H1 (cell line): ENCODE data around the gene STK33. TPM values are rescaled to one million over a fixed set of nuclear protein-coding genes. Genes with fewer than 3 reads are reported as not detected.

Experiments
- CTCF ChIA-PET: fragments of 300-600 bp; sonication (Branson Sonifier 250); formaldehyde crosslinking; loops from one replicate; lab custom pipeline; 2021; ENCODE audit not compliant: partially characterized antibody; lab: Charles Lee
- POLR2A ChIA-PET: fragments of 300-600 bp; sonication (Branson Sonifier 250); formaldehyde crosslinking; loops from one replicate; lab custom pipeline; 2021; ENCODE audit warnings: inconsistent platforms; ENCODE audit not compliant: partially characterized antibody; lab: Charles Lee
- DNase-seq, 2 experiments: peaks; one replicate each; pipeline versions ENCODE4 v3.0.0 to v3.0.0-alpha.2; 2010 to 2022; ENCODE audit warnings: low spot score in 2 of 2, low read depth in 1 of 2, mixed read lengths in 1 of 2
- FAIRE-seq: peaks from 2 replicates; lab custom pipeline; 2011; peaks lifted over from hg19 to GRCh38; lab: Jason Lieb, UNC
- H2AFZ ChIP-seq: 2 replicates; pipeline ENCODE4 v1.8.1; 2012; ENCODE audit warnings: low read length, inconsistent platforms
- H2AK5ac ChIP-seq: 2 replicates; pipeline ENCODE4 v1.6.1; 2013; ENCODE audit warnings: low read depth, low read length
- H2BK120ac ChIP-seq: replicated peaks from 2 replicates; pipeline ENCODE3; 2013; ENCODE audit warnings: low read depth, low read length, inconsistent platforms
- H2BK12ac ChIP-seq: 2 replicates; pipeline ENCODE4 v1.6.1; 2013; ENCODE audit warnings: low read depth, low read length
- H2BK15ac ChIP-seq: 2 replicates; pipeline ENCODE4 v1.6.1; 2013; ENCODE audit warnings: low read length
- H2BK20ac ChIP-seq: 2 replicates; pipeline ENCODE4 v1.6.1; 2013; ENCODE audit warnings: low read length
- H2BK5ac ChIP-seq: 2 replicates; pipeline ENCODE4 v1.6.1; 2013; ENCODE audit warnings: low read depth, low read length
- H3K14ac ChIP-seq: 2 replicates; pipeline ENCODE4 v1.6.1; 2013; ENCODE audit warnings: inconsistent platforms; ENCODE audit not compliant: insufficient read length
- H3K18ac ChIP-seq: 2 replicates; pipeline ENCODE4 v1.6.1; 2013; ENCODE audit warnings: low read length; ENCODE audit errors: extremely low read depth
- H3K23ac ChIP-seq: 2 replicates; pipeline ENCODE4 v1.6.1; 2013; ENCODE audit warnings: inconsistent platforms; ENCODE audit not compliant: insufficient read length
- H3K23me2 ChIP-seq: 2 replicates; pipeline ENCODE4 v1.6.1; 2013; ENCODE audit warnings: low read depth, low read length
- H3K27ac ChIP-seq: 2 replicates; pipeline ENCODE4 v1.6.1; 2011; ENCODE audit warnings: low read depth, low read length, inconsistent platforms
- H3K27me3 ChIP-seq, 4 experiments: replicated peaks in 1 of 4; 1 replicate in 1 of 4; 2 replicates in 3 of 4; pipeline versions ENCODE4 v1.6.1 to v1.8.1; 2011 to 2013; ENCODE audit warnings: low read length in 3 of 4, mild to moderate bottlenecking in 3 of 4, inconsistent platforms in 2 of 4, mixed read lengths in 2 of 4, moderate library complexity in 1 of 4; ENCODE audit not compliant: control insufficient read depth in 3 of 4, insufficient read depth in 3 of 4; ENCODE audit errors: extremely low read depth in 1 of 4
- H3K36me3 ChIP-seq, 4 experiments: 2 replicates each; pipeline versions ENCODE4 v1.6.1 to v1.8.1; 2011 to 2013; ENCODE audit warnings: mild to moderate bottlenecking in 4 of 4, low read length in 3 of 4, moderate library complexity in 2 of 4, control low read depth in 1 of 4, inconsistent platforms in 1 of 4; ENCODE audit not compliant: insufficient read depth in 4 of 4, control insufficient read depth in 2 of 4
- H3K4ac ChIP-seq: replicated peaks from 2 replicates; pipeline ENCODE3; 2013; ENCODE audit warnings: low read length, low read depth, mixed read lengths, inconsistent platforms; ENCODE audit not compliant: insufficient read length
- H3K4me1 ChIP-seq, 4 experiments: replicated peaks in 1 of 4; 1 replicate in 1 of 4; 2 replicates in 3 of 4; pipeline versions ENCODE4 v1.6.1 to v1.8.1; 2011 to 2013; ENCODE audit warnings: low read length in 3 of 4, inconsistent platforms in 2 of 4, mixed read lengths in 1 of 4; ENCODE audit not compliant: insufficient read depth in 4 of 4, control insufficient read depth in 3 of 4
- H3K4me2 ChIP-seq, 2 experiments: 2 replicates each; pipeline versions ENCODE4 v1.6.1 to v1.8.1; 2011 to 2013; ENCODE audit warnings: low read depth in 2 of 2, low read length in 2 of 2, control low read depth in 1 of 2, inconsistent platforms in 1 of 2, mild to moderate bottlenecking in 1 of 2; ENCODE audit not compliant: insufficient read depth in 1 of 2
- H3K4me3 ChIP-seq, 4 experiments: fragments of 200-600, 300-600 bp in 1 of 4; sonication (generic), shearing (Covaris generic), sonication (Bioruptor Twin) in 1 of 4; 2 replicates each; pipeline versions ENCODE4 v1.5.1 to v1.8.1; 2011 to 2016; ENCODE audit warnings: low read length in 4 of 4, low read depth in 3 of 4, control low read depth in 2 of 4, inconsistent platforms in 2 of 4, mild to moderate bottlenecking in 2 of 4, mixed read lengths in 1 of 4, moderate library complexity in 1 of 4; ENCODE audit not compliant: insufficient read depth in 2 of 4; ENCODE audit errors: extremely low read depth in 1 of 4
- H3K56ac ChIP-seq: replicated peaks from 2 replicates; pipeline ENCODE3; 2013; ENCODE audit warnings: low read depth, mild to moderate bottlenecking, mixed read lengths, low read length, inconsistent platforms; ENCODE audit not compliant: insufficient read length
- H3K79me1 ChIP-seq: 2 replicates; pipeline ENCODE4 v1.6.1; 2013; ENCODE audit warnings: low read depth, low read length, control low read depth
- H3K79me2 ChIP-seq, 2 experiments: 2 replicates each; pipeline versions ENCODE4 v1.6.1 to v1.8.1; 2012 to 2013; ENCODE audit warnings: low read length in 2 of 2, mild to moderate bottlenecking in 2 of 2, inconsistent platforms in 1 of 2; ENCODE audit not compliant: insufficient read depth in 2 of 2, control insufficient read depth in 1 of 2
- H3K9ac ChIP-seq, 4 experiments: replicated peaks in 1 of 4; 1 replicate in 1 of 4; 2 replicates in 3 of 4; pipeline versions ENCODE4 v1.6.1 to v1.8.1; 2011 to 2013; ENCODE audit warnings: low read depth in 3 of 4, low read length in 3 of 4, control low read depth in 2 of 4, mild to moderate bottlenecking in 2 of 4, moderate library complexity in 2 of 4, inconsistent platforms in 1 of 4; ENCODE audit errors: extremely low read depth in 1 of 4
- H3K9me3 ChIP-seq, 2 experiments: 2 replicates each; pipeline versions ENCODE4 v1.6.1 to v1.8.1; 2012 to 2013; ENCODE audit warnings: mild to moderate bottlenecking in 2 of 2, moderate library complexity in 2 of 2, control low read depth in 1 of 2, inconsistent platforms in 1 of 2, low read depth in 1 of 2, low read length in 1 of 2, mixed read lengths in 1 of 2; ENCODE audit not compliant: insufficient read depth in 2 of 2
- H4K20me1 ChIP-seq, 2 experiments: replicated peaks in 1 of 2; 2 replicates each; pipeline versions ENCODE3 to v1.8.1; 2011 to 2013; ENCODE audit warnings: inconsistent platforms in 2 of 2, low read length in 2 of 2, mild to moderate bottlenecking in 1 of 2; ENCODE audit not compliant: insufficient read depth in 2 of 2, control insufficient read depth in 1 of 2
- H4K5ac ChIP-seq: 2 replicates; pipeline ENCODE4 v1.6.1; 2013; ENCODE audit warnings: low read length, low read depth, mixed read lengths, inconsistent platforms; ENCODE audit not compliant: insufficient read length
- H4K8ac ChIP-seq: 2 replicates; pipeline ENCODE4 v1.8.0; 2013; ENCODE audit warnings: mild to moderate bottlenecking, moderate library complexity, low read length, inconsistent platforms; ENCODE audit not compliant: insufficient read depth; ENCODE audit errors: extremely low read depth
- H4K91ac ChIP-seq: replicated peaks from 2 replicates; pipeline ENCODE3; 2013; ENCODE audit warnings: low read length, mixed read lengths, inconsistent platforms; ENCODE audit not compliant: insufficient read length
- WGBS, 2 experiments: shearing (Covaris generic) in 1 of 2; methylation state at CpG; one replicate each; pipeline versions ENCODE4 v1.1.6 to v1.1.7; 2013 to 2015; ENCODE audit warnings: low lambda C conversion rate in 2 of 2, mixed read lengths in 2 of 2, inconsistent platforms in 1 of 2, low coverage in 1 of 2, missing lambda C conversion rate in 1 of 2; ENCODE audit not compliant: insufficient replicate concordance in 2 of 2, insufficient coverage in 1 of 2, insufficient read length in 1 of 2; ENCODE audit errors: extremely low coverage in 1 of 2, missing lambda C conversion rate in 1 of 2; 5-methylcytosine and 5-hydroxymethylcytosine counted together
- polyA plus RNA-seq, 7 experiments: library from polyadenylated mRNA; depleted of rRNA in 3 of 7; stranded (reverse) in 5 of 7; unstranded in 2 of 7; fragments of >200 nt in 5 of 7; fragments of 200-250 nt in 2 of 7; gene quantifications; 1 replicate in 5 of 7; 2 replicates in 1 of 7; 4 replicates in 1 of 7; pipeline versions ENCODE4 v1.2.1 to v1.2.3, GENCODE V29; 2011 to 2013; ENCODE audit warnings: missing spikeins in 2 of 7, mixed read lengths in 2 of 7
- total RNA-seq: library from RNA; stranded (reverse); fragmentation: NEBNext Ultra II Directional; extraction: Animal tissue kit (Norgen Biotek cat#: 25700); gene quantifications from 2 replicates; pipeline ENCODE4 v1.2.1, GENCODE V29; 2021

The STK33 gene
- total and polyA plus RNA-seq, 2 of the 8 experiments (the other 6 are each of a cell fraction or from before 2014, with no cell fraction given), result 8.8 to 25.1 TPM

DNA sequence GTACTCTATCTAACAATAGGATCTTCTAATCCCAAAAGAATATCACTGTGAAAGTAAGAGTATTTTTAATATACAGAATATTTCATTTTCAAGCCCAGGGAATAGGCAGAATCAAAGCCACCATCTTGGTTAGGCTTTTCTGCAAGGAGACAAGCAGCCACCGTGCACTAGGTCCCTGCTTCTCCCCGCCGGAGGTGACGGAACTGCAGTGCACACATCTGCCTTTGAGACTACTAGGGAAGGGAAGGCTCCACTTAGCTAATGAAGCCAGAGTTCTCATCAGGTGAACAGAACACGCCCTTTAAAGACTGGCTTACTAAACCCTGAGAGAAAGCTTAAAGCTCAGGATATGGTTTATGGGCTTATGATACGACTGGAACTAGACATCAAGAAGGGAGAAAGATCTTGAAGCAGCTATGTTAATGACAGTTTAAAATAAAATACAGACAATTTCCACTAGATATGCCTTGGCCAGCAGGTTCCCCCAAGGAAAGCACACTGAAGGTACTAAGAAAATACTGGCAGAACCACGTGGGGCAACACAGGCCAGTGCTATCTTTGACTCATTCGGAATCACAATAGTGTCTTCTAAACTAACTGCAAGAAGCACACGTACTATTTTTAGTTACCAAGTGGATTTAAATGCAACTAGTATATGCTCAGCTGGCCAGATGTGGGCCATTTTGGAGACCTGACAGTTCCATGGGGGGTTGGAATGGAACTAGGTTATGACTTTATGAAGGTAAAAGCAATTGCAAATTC lies 203.0 kb downstream of the STK33 start:
- no peak overlapping the region for H3K14ac ChIP-seq
- H2BK120ac ChIP-seq, result no peak overlapping the region
- H3K9me3 ChIP-seq, result peaks cover 5 to 6% of the 10 kb centered on the region in 2 experiments; a peak in 1 of 4 replicates
- H3K4me3 ChIP-seq, result no peak overlapping the region
- no peaks in the 10 kb centered on the region for H3K79me1 ChIP-seq
- no peaks in the 10 kb centered on the region; a peak in 1 of 8 replicates for H3K36me3 ChIP-seq
- no peak overlapping the region for H4K91ac ChIP-seq
- 87% methylated on average over 9 of the region's 9 CpGs; no CpG with 5 or more reads in 1 of the 2 experiments for WGBS, 2 experiments
- H2BK15ac ChIP-seq, result no peak overlapping the region
- no peak overlapping the region for H4K8ac ChIP-seq
- no peak overlapping the region for H3K56ac ChIP-seq
- no peaks in the 10 kb centered on the region for H4K20me1 ChIP-seq
- H3K79me2 ChIP-seq, result no peaks in the 10 kb centered on the region
- no peak overlapping the region for H3K27ac ChIP-seq
- no peak overlapping the region for H2BK20ac ChIP-seq
- H3K4me2 ChIP-seq, result no peak overlapping the region
- H4K5ac ChIP-seq, result no peak overlapping the region
- ChIA-PET CTCF (interaction anchor here (0.8 to 4.2 kb wide), 10 partner anchors 12 to 297 kb away, joined by 3 to 17 read pairs (median 3); no protein-coding TSS in a partner anchor), POLR2A (no interaction called here)
- no peaks in the 10 kb centered on the region for H3K23me2 ChIP-seq
- no peak overlapping the region for H2AK5ac ChIP-seq
- no peak overlapping the region for H3K23ac ChIP-seq
- no peak for DNase-seq
- no peaks in the 10 kb centered on the region for H3K27me3 ChIP-seq
- no peak for FAIRE-seq
- no peak overlapping the region for H3K18ac ChIP-seq
- no peak overlapping the region for H2BK5ac ChIP-seq
- no peak overlapping the region for H2AFZ ChIP-seq
- no peak overlapping the region for H3K9ac ChIP-seq
- H2BK12ac ChIP-seq, result no peak overlapping the region
- no peak overlapping the region for H3K4ac ChIP-seq
- peaks cover 0 to 10% (median 2%) of the 10 kb centered on the region in 4 experiments; a peak in 5 of 7 replicates for H3K4me1 ChIP-seq
